CD4-positive, alpha-beta T cell treated with Interleukin-6 at 100 ng/mL for 8 hours (primary cell): ENCODE measurements around the gene COL4A1.

Source experiments
- DNase-seq: peaks from one replicate; pipeline ENCODE4 v3.0.0-alpha.2; 2020; ENCODE audit warnings: mixed read lengths, low spot score

Gene COL4A1

GRCh38 chr13:110161112-110161882 is 145.7 kb downstream of the COL4A1 start:
- DNase-seq, result no peak

DNA sequence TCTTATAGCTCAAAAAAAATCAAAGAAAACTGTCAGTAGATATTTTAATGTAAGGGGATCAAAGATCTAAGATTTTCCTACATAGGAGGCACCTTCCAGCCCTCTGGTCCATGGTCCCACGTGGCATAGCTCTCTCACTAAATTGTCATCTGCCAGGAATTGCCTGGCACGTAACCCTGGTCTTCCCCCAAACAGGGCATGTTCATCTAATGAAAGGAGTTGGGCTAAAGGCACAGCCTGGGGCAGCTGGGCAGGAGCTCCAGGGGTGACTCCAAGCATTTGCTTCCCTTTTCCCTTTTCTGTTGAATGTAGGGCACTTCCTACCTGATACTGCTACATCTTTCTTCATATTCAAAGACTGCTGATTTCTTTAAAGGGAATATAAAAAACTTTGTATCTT is 148.7 kb downstream of the COL4A1 start:
- no peak for DNase-seq

DNA sequence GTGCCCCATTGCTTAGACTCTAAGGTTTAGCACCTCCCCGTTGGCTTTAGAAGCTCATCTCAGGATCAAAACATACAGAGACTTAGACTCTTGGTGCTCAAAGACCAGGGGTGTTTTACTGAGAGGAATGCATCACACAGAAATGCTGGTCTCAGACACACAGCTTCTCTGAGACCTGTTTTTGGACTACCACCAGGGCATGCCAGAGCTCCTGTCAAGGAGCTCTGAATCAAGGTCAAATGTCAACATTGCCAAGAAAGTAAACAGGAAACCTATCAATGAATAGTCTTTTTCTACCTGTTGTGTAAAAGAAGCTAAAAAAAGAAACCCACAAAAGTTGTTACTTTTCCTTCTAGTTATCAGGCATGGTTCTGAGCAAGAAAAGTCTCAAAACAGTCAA is 149.2 kb downstream of the COL4A1 start:
- DNase-seq, result no peak

DNA sequence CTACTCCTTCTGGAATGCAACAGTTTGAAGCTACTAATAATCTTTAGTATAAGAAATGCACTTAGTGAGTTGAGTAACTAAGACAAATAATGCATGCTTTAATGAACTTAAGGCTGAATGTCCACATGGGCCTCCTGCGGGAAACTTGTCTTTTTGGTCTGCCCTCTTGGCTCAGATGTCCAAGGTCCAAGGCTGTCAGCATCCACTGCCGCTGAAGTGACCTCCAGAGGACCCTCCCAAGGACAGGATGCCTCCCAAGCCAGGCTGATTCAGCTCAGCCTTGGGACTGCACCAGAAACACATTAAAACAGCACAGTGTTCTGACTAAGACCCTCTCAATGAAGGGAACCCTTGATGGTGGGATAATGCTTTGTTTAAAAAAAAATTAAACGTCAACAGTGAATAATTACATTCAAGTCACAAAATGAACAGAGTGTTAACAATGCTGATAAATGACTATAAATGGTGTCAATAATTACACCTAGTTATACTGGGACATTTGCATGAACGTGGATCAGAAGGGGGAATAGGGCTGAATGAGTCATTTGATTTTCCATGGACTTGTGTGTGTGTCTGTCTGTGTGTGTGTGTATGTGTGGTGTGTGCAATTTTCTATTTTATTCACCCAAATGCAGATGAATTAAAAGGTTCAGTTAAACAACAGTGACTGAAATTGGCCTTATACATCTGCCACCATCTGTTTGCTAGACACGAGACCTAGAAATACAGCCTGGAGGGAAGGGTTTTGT is 150.5 kb downstream of the COL4A1 start:
- no peak for DNase-seq

GRCh38 chr13:110155072-110155471 is 151.9 kb downstream of the COL4A1 start:
- no peak for DNase-seq

DNA sequence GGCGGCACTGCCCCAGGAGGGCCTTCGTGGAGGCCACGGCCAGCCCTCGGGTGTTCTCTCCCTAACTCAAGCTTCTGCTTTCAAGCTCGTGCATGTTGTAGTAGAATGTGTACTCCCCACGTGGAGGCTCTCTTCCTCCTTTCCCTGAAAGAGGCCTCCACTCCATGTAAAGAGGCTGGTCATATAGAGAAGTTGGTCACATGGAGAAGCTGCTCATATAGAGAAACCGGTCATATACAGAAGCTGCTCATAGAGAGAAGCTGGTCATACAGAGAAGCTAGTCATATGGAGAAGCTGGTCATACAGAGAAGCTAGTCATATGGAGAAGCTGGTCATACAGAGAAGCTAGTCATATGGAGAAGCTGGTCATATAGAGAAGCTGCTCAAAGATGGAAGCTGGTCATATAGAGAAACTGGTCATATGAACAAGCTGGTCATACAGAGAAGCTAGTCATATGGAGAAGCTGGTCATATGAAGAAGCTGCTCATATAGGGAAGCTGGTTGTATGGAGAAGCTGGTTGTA is 152.5 kb downstream of the COL4A1 start:
- DNase-seq, result no peak

GRCh38 chr13:110152351-110152750 is 154.6 kb downstream of the COL4A1 start:
- DNase-seq, result no peak

- no peak for DNase-seq
Measured at GRCh38 chr13:110151462-110151861, 155.5 kb downstream of the COL4A1 start.

- no peak for DNase-seq
Measured at GRCh38 chr13:110150384-110151101, 156.4 kb downstream of the COL4A1 start.

- no peak for DNase-seq
Measured at GRCh38 chr13:110149036-110149435, 157.9 kb downstream of the COL4A1 start.

GRCh38 chr13:110140099-110140498 is 166.9 kb downstream of the COL4A1 start:
- no peak for DNase-seq

GRCh38 chr13:110138700-110139036 is 168.3 kb downstream of the COL4A1 start:
- no peak for DNase-seq

GRCh38 chr13:110138010-110138699 is 168.8 kb downstream of the COL4A1 start:
- peak; percentile 21 for DNase-seq

DNA sequence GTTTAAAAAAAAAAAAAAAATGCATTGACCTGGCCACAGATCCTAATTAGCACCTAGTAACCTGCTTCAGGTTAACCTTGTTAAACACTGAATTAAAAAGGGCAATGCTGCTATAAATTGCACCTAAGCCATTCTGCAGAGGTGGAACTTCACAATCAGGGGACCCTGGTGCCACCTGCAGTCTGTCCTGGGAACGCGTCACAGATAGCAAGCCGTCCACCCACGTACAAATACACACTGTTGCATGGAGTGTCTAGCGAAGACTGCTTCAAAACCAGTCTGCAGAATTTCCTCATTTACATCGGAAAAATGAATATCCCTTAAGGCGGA is 169.3 kb downstream of the COL4A1 start:
- DNase-seq, result no peak

DNA sequence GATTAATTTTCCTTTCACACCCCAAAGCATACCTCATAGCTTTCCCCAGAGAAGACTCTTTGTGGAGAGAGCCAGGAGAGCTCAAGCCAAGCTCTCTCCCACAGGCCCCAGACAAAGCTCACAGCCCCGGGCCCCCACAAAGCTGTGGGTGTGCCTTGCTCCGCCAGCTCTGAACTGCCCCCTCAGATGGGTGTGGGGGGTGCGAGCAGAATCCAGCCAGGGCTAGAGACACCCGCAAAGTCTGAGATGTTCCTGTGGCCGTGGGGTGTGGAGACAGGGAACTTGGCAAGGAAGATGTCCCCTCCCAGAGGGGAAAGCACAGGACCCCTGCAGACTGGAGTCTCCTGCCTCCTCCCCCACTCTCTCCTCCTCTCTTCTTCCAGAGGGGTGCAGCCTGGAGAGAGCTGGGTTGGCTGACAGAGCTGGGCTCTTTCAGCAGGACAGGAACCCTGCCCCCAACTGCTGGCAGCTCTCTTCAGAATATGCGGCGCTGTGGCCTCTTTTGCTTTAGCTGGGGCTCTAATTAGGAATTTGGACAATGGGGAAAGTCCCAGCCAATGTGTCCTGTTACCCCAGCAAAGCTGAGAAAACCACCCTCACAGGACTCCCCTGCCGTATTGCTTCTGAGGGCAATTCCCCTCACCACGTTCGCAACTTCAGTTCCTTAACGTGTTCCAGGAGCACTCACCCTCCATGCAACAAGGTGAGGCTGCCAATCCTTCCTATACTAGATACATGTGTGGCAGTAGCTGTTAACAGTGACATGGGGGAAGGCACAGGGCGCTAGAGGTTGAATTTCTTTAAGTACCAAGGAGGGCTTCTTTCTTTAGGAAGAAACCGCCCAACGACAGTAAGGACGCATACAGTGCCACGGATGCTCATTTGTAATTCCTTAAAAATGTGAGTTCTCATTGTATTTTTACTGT is 170.0 kb downstream of the COL4A1 start:
- DNase-seq, result no peak

- DNase-seq, result no peak
Measured at GRCh38 chr13:110135977-110136597, 170.9 kb downstream of the COL4A1 start.

DNA sequence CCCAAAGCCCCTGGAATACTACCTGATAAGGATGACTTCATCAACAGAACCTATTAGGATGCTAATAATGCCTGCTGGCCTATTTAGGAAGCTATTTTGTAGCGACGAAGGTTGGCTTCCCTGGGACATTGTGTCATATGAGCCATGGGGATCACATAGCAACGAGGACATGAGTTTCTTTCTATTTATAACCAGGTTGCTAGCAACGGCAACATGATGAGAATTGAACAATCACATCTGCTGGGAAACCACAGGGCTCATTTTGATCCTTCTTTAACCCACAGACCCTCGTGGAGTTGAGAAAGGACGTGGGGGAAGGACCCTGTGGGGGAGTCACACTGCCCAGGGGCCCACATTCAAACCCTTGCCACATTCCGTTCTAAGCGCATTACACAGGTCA is 172.2 kb downstream of the COL4A1 start:
- no peak for DNase-seq

DNA sequence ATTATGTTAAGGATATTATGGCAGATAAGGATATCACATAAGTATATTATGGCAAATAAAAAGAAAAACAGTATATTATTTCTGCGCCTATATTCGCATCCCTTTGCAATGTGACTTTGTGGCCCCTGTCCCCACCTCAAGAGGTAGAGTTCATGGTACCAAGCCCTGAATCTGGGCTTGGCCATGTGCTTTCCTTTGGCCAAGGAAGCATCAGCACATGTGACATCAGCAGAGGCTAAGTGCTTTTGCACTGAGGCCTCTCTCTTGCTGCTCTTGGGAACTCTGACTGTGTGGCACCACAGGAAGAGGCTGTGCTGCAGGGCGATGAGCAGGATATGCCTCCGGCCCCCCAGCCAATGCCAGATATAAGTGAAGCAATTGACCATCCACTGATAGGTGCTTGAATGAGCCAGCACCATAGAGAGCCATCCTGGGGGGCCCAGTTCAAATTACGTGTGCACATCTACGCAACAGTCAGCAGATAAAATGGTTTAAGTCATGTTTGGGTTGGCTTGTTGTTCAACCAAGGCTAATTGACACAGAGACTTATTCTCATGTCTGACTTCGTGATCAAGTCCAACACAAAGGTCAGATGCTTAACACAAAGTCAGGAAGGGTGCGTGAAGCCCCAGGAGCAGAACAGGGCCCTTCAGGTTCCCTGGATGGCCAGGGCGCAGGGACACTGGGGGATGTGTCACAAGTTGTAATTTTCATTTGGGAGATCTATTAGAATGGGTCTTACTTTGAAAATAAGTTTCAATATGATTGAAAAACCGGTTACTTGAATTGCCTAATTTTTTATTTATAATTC is 173.3 kb downstream of the COL4A1 start:
- no peak for DNase-seq

GRCh38 chr13:110132225-110132982 is 174.6 kb downstream of the COL4A1 start:
- no peak for DNase-seq
